ENCODE data around the gene SMAP2.

DNA sequence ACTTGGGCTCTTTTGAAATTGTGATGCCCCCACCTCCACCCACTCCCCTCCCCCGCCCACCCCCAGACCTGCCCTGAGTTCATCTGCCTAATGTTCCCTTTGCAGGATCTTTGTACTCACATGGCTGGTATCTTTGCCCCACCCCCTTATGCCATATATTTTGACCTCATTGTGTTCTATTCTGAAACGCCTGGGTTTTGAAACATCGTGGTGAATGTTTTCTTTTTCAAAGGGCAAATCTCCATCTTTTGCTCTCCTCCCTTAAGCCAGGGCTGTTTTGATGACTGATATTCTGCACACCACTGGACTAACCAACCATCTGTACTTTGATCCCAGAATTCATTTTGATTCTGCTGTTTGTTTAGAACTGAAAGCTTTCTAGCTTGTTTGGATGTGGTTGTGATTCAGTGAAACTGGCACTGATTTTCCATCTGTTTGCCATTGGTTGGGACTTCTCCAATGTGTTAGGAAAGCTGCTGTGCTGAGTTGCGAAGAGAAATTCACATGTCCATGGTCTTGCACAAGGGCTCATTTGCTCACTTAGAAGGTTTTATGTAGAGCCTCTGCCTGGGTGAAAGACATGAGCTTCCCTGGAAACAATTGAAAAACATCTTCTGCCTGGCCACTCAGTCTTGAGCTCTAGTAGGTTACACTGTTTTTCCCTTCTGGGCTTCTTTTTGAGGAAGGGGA lies 16.5 kb downstream of the SMAP2 start:
- TF ChIP-seq POLR2A (IDR thresholded peaks at IDR 0.05) = peak; percentile 78
- TF ChIP-seq, protein P1, sequence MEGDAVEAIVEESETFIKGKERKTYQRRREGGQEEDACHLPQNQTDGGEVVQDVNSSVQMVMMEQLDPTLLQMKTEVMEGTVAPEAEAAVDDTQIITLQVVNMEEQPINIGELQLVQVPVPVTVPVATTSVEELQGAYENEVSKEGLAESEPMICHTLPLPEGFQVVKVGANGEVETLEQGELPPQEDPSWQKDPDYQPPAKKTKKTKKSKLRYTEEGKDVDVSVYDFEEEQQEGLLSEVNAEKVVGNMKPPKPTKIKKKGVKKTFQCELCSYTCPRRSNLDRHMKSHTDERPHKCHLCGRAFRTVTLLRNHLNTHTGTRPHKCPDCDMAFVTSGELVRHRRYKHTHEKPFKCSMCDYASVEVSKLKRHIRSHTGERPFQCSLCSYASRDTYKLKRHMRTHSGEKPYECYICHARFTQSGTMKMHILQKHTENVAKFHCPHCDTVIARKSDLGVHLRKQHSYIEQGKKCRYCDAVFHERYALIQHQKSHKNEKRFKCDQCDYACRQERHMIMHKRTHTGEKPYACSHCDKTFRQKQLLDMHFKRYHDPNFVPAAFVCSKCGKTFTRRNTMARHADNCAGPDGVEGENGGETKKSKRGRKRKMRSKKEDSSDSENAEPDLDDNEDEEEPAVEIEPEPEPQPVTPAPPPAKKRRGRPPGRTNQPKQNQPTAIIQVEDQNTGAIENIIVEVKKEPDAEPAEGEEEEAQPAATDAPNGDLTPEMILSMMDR (IDR thresholded peaks at IDR 0.05) = no peak

Data from right lobe of liver (tissue), 4 donors.